Osteocyte (in vitro differentiated cells): Measurements from ENCODE around the gene WWP2. TPM values are rescaled to one million over a fixed set of nuclear protein-coding genes. Genes with fewer than 3 reads are reported as not detected.
A peak's percentile ranks its signal among the peaks of the same experiment; 100 is the strongest.

Experiments used
- DNase-seq: peaks from one replicate; pipeline ENCODE4 v3.0.0; 2021; ENCODE audit warnings: mixed read lengths; ENCODE audit not compliant: unreplicated experiment; ENCODE audit errors: extremely low spot score
- H3K27ac Mint-ChIP-seq: one replicate; pipeline ENCODE4 v1.8.0; 2021; ENCODE audit warnings: mild to moderate bottlenecking, mixed read lengths; ENCODE audit not compliant: unreplicated experiment
- H3K27me3 Mint-ChIP-seq: one replicate; pipeline ENCODE4 v1.8.0; 2021; ENCODE audit warnings: mixed read lengths; ENCODE audit not compliant: unreplicated experiment
- H3K36me3 Mint-ChIP-seq: one replicate; pipeline ENCODE4 v1.8.0; 2021; ENCODE audit warnings: mixed read lengths; ENCODE audit not compliant: unreplicated experiment
- H3K4me1 Mint-ChIP-seq: one replicate; pipeline ENCODE4 v1.8.0; 2021; ENCODE audit warnings: mixed read lengths; ENCODE audit not compliant: unreplicated experiment
- H3K4me3 Mint-ChIP-seq: one replicate; pipeline ENCODE4 v1.8.0; 2021; ENCODE audit warnings: mild to moderate bottlenecking, moderate library complexity, mixed read lengths; ENCODE audit not compliant: unreplicated experiment
- H3K9me3 Mint-ChIP-seq: one replicate; pipeline ENCODE4 v1.8.0; 2021; ENCODE audit warnings: mixed read lengths; ENCODE audit not compliant: unreplicated experiment
- total RNA-seq: library from RNA; stranded (reverse); gene quantifications from 2 replicates; pipeline ENCODE4 v1.2.1, GENCODE V29; 2021
- TF ChIP-seq, protein P1 (sequence below): fragments of 200-600 bp; sonication (generic); IDR thresholded peaks from 2 replicates; pipeline ENCODE4 v1.5.0; 2021; ENCODE audit warnings: antibody characterized with exemption, mild to moderate bottlenecking, moderate library complexity

WWP2 gene
- total RNA-seq, 1 donor from 2014 or later = 36.2 TPM

DNA sequence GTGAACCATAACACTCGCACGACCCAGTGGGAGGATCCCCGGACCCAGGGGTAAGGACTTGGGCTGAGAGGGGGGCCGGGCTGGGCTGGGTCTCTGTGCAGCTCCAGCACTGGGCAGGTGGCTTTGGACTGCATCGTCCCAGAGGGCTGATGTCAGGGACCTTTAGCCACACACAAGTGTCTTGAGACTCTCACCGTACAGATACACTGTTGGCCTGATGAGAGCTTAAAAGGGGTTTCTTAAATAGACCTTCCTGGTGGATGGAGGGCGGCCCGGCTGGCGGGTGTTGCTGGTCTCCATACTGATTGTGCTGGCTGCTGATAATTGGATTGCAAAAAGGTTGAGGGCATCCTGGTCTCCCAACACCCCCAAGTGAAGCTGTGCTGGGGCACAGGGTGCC, 167.3 kb downstream of the WWP2 start:
- no peaks in the 10 kb centered on the region for H3K27me3 Mint-ChIP-seq
- H3K27ac Mint-ChIP-seq = no peak overlapping the region
- H3K36me3 Mint-ChIP-seq = peaks cover 16% of the 10 kb centered on the region
- H3K9me3 Mint-ChIP-seq = no peaks in the 10 kb centered on the region
- DNase-seq = no peak
- peaks cover 48% of the 10 kb centered on the region for H3K4me1 Mint-ChIP-seq
- H3K4me3 Mint-ChIP-seq = no peak overlapping the region
- TF ChIP-seq, protein P1, sequence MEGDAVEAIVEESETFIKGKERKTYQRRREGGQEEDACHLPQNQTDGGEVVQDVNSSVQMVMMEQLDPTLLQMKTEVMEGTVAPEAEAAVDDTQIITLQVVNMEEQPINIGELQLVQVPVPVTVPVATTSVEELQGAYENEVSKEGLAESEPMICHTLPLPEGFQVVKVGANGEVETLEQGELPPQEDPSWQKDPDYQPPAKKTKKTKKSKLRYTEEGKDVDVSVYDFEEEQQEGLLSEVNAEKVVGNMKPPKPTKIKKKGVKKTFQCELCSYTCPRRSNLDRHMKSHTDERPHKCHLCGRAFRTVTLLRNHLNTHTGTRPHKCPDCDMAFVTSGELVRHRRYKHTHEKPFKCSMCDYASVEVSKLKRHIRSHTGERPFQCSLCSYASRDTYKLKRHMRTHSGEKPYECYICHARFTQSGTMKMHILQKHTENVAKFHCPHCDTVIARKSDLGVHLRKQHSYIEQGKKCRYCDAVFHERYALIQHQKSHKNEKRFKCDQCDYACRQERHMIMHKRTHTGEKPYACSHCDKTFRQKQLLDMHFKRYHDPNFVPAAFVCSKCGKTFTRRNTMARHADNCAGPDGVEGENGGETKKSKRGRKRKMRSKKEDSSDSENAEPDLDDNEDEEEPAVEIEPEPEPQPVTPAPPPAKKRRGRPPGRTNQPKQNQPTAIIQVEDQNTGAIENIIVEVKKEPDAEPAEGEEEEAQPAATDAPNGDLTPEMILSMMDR = no peak

DNA sequence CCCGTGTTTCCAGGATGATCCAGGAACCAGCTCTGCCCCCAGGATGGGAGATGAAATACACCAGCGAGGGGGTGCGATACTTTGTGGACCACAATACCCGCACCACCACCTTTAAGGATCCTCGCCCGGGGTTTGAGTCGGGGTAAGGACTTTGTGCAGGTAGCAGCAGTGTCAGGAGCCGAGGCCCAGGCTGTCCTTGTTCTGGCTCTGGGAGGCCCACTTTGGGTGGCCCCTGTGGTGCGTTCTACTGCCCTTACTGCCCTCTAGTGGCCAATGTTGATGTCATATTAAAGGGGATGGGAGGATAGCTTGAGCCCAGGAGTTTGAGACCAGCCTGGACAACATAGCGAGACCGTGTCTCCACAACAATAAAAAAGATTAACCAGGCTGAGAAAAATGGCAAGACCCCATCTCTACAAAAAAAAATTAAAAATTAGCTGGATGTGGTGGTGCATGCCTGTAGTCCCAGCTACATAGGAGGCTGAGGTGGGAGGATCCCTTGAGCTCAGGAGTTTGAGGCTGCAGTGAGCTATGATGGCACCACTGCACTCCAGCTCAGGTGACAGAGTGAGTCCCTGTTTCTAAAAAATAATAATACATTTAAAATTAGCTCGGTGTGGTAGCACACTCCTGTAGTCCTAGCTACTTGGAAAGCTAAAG, 168.1 kb downstream of the WWP2 start:
- Mint-ChIP-seq H3K36me3 (peaks cover 18% of the 10 kb centered on the region), H3K4me1 (peaks cover 41% of the 10 kb centered on the region), H3K9me3 (no peaks in the 10 kb centered on the region), H3K4me3 (no peak overlapping the region), H3K27me3 (no peaks in the 10 kb centered on the region), H3K27ac (no peak overlapping the region)
- TF ChIP-seq, protein P1 = peak; percentile 83
- DNase-seq = no peak

DNA sequence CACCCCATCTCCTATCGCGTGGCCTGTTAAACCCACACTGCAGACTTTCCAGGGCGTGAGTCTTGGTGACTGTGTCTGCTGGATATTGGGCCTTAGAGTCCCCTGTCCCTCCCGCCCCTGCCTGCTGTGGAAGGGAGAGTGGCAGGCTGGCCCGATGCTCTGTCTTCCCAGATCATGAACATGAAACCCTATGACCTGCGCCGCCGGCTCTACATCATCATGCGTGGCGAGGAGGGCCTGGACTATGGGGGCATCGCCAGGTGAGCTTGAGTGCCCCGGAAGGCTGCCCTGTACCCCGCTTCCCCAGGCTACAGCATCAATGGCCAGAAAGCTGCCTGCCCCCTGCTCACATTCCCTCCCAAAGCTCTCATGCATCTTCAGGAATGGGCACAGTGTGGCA, 169.5 kb downstream of the WWP2 start:
- no peak overlapping the region for H3K4me3 Mint-ChIP-seq
- H3K9me3 Mint-ChIP-seq = no peaks in the 10 kb centered on the region
- H3K27ac Mint-ChIP-seq = no peak overlapping the region
- H3K27me3 Mint-ChIP-seq = no peaks in the 10 kb centered on the region
- peaks cover 21% of the 10 kb centered on the region for H3K36me3 Mint-ChIP-seq
- peaks cover 27% of the 10 kb centered on the region for H3K4me1 Mint-ChIP-seq
- TF ChIP-seq, protein P1 = no peak
- no peak for DNase-seq

DNA sequence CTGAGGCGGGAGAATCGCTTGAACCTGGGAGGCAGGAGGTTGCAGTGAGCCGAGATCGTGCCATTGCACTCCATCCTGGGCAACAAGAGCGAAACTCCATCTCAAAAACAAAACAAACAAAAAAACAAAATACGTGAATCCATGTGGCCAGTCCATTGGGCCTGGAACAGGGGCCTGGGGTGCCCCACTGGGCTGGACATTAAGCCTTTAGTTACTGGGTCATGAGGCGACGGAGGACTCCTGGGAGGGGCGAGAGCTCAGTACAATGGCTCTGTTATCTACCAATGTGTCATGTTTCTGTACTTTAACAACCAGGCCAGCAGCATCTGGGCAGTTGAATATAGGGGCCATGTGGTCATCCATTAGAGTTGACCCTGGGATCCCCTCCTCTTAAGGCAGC, 170.1 kb downstream of the WWP2 start:
- H3K27ac Mint-ChIP-seq = no peak overlapping the region
- peaks cover 21% of the 10 kb centered on the region for H3K4me1 Mint-ChIP-seq
- TF ChIP-seq, protein P1 = no peak
- H3K36me3 Mint-ChIP-seq = peaks cover 26% of the 10 kb centered on the region
- no peak for DNase-seq
- no peak overlapping the region for H3K4me3 Mint-ChIP-seq
- H3K9me3 Mint-ChIP-seq = no peaks in the 10 kb centered on the region
- no peaks in the 10 kb centered on the region for H3K27me3 Mint-ChIP-seq

DNA sequence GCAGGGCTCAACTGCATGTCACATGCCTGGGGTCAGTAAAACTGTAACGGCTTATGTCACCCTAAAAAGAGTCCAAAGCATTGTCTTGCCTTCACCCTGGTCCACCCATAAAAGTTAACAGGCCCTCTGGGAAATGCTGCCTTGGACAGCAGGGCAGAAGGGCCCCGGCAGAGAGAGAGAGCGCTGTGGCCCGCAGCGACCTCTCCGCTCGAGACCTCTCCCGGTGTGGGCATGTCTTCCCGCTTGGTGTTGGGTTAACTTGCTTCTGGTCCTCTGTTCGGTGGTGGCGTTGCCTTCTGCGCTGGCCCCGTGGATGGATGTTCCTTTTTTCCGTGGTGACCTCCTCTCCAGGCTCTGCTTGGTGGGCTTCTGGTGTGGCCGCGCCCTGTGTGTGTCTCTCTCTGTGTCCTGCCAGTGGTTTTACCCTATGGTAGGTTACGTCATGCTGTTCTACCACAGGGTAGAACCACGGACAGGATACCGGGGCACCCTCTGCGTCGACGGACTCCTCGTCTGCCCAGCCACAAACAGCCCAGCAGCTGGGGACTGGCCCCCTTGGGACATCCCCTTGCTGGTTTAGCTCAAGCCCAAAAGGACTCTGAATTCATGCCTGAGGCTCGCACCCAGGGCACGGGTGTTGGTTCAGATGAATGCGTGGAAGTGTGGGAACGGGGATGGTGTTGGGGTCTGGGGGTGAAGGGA, 170.7 kb downstream of the WWP2 start:
- Mint-ChIP-seq H3K27me3 (no peaks in the 10 kb centered on the region), H3K4me1 (peaks cover 15% of the 10 kb centered on the region)
- TF ChIP-seq, protein P1 = no peak

More for the DNA sequence above, 170.7 kb downstream of the WWP2 start:
- H3K9me3 Mint-ChIP-seq = no peaks in the 10 kb centered on the region
- H3K27ac Mint-ChIP-seq = no peak overlapping the region
- H3K36me3 Mint-ChIP-seq = peaks cover 31% of the 10 kb centered on the region
- DNase-seq = no peak
- H3K4me3 Mint-ChIP-seq = no peak overlapping the region
